Activated CD4-positive, alpha-beta T cell treated with anti-CD3 and anti-CD28 coated beads for 48 hours (primary cell): ENCODE measurements around the gene ANKRD11.
A peak's percentile ranks its signal among the peaks of the same experiment; 100 is the strongest.

Experiments
- DNase-seq: peaks from one replicate; pipeline ENCODE4 v3.0.0-alpha.2; 2020

ANKRD11 gene

DNA sequence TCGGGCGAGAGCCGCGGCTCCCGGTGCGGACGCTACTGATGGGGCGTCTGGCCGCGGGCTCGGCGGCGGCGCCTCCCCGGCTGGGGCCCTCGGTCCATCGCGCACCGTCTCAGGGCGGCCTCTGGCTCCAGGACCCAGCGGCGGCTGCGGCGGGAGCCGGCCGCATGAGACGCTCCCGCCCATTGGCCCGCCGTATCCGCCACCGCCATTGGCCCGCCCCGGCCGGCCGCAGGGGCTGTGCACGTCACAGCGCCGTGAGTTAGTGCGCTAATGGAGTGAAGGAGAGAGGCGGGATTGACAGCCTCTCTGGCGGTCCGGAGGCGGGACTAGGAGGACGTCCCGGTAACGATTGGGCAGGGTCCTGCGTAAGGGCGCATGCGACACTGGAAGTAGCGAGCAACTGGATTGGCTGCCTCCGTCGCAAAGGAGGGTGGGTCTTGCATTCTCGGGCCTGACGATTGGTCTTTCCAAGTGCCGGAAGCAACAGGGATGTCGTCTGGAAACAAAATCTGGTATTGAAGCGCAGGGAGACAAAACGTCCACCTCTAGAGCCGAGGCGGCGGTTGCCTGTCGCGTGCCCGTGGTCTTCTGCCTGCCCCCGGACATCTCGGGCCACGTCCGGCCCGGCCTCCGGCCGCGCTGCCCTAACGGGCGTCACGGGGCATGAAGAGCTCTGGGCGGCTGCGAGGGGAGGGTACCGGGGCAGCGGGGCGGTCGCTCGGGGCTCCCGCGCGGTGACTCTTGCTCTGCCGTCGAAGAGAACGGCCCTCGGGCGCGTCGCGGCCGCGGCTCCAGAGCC, at the start of gene ANKRD11:
ANKRD11 (minus strand) TSS at position 123 of the 799 bp plus-strand sequence. CDS start 173,542 bp downstream, outside the sequence.
- peak; percentile 99 for DNase-seq

DNA sequence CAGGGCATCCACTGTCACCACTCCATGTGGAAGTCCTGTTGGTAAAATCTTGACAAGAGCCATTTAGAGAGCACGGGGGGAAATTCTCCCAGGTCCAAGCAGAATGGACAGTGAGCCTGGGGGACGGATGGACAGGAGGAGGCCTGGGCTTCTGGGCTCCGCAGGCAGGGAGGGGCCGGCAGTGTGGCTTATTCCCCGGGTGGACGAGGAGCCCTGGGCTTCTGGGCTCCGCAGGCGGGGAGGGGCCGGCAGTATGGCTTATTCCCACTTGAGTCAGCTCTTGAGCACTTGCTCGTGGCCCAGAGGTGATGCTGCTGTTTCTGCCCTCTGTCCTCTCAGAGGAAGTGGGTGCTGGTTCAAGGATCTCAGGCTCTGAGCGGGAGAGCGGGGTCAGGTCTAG, 47.9 kb upstream of the ANKRD11 start:
- DNase-seq: no peak

GRCh38 chr16:89537549-89537925, 47.2 kb upstream of the ANKRD11 start:
- DNase-seq: no peak

- DNase-seq: no peak
Measured at GRCh38 chr16:89536886-89537548, 46.7 kb upstream of the ANKRD11 start.

DNA sequence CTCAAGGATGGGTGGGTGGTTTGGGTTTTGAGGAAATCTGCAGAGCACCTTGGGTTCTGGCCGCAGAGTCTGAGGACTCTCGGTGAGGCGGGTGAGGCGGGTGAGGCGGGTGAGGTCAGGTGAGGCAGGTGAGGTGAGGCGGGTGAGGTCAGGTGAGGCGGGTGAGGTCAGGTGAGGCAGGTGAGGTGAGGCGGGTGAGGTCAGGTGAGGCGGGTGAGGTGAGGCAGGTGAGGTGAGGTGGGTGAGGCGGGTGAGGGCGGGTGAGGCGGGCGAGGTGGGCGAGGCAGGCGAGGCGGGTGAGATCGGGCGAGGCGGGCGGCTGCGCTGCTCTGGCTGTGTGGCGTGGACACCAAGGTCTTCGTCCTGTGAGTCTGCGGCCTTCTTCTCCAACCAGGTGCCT, 46.0 kb upstream of the ANKRD11 start:
- no peak for DNase-seq

DNA sequence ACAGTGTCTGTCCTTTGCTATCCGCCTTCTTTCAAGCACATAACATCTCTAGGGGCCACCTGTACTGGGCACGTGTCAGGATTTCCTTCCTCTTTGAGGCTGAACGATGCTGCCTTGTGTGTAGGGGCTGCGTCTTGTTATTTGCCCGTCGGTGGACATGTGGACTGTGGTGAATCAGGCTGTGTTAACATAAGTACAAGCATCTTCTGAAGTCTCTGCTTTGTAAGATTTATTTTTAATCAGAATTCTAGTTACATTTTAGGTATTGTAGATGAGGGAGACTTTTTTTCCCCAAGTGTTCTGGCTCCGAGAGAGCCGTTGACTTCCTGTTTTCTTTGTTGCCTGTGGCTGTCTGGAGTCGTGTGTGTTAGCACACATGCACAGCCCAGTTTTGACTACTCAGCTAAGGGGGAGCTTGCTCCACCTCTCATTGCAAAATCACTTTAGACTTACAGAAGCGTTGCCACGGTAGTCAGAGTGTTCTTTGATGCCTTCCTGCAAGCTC, 43.9 kb upstream of the ANKRD11 start:
- peak; percentile 9 for DNase-seq

DNA sequence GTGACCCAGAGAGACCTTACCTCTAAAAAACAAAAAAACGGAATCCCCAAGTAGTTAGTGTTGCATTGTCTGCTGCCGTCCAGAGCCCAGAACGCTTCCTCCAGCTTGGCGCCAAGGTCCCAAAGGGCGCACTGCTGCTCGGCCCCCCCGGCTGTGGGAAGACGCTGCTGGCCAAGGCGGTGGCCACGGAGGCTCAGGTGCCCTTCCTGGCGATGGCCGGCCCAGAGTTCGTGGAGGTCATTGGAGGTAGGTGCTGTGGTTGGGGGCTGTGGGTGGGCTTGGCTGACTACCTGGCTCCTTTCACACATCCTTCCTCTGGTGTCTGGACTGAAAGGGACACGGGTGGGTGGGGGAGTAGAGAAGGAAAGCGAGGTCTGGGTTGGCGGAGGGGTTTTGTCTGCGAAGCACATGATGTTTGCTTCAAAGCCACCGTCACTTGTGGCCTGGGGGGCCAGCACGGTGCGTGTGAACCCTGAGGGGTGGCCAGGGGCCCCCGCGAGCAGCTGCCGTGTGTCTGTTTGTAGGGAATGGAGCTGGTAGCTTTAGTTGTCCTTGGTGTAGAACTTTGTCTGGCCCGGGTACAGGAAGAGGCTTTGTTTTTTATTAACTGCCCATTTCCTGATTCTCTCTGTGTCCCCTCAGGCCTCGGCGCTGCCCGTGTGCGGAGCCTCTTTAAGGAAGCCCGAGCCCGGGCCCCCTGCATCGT, 41.6 kb upstream of the ANKRD11 start:
- DNase-seq: no peak

DNA sequence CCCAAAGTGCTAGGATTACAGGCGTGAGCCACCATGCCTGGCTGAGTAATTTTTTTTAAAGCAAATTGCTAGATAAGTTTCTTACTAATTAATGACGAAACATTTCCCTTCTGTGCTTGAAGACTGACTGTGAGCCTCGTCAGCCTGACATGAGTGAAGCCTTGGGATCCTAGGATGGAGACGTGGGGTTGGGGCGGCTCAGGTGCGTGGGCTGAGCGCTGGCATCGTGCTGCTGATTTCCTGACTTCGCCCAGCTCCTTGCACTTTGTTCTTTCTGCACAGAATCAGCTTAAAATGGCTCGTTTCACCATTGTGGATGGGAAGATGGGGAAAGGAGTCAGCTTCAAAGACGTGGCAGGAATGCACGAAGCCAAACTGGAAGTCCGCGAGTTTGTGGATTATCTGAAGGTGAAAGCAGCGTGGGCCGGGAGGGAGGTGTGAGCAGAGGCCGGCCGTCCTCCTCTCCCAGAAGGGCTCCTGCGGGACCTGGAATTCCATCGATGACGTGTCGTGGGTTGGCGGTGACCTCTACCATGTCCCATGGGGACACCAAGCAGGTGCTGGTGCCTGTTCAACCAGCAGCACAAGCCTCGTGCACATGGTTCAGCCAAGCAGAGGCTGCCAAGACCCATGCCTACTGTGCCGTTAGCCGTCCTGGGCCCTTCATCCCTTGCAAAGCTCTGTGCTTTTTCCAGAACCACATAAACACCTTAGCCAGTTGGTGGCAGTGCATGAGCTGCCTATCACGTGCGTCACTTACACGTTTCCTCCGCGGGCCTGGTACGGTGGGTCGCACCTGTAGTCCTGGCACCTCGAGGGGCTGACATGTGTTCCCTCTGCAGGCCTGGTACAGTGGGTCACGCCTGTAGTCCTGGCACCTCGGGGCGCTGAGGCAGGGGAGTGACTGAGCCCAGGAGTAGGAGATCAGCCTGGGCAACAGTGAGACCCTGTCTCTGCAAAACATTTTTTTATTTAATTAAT, 40.3 kb upstream of the ANKRD11 start:
- DNase-seq: no peak

DNA sequence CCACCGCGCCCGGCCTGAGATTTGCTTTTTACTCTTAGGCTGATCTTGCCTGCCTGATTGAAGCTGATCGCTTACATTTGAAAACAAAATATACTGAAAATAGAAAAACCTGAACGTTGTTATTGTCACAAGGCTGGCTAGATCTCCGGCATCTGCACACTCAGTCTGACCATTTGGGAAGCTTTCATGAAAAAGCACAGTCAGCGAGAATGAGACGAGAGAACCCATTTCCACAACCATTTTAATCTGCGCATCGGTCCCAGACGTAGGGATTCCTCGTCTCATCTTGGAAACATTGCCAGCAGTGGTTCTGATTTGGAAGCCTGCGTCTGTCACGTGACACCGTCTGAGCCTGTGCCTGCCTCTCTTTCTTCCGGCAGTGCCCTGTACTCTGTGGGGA, 38.7 kb upstream of the ANKRD11 start:
- DNase-seq: no peak

GRCh38 chr16:89525146-89525913, 35.0 kb upstream of the ANKRD11 start:
- DNase-seq: no peak

DNA sequence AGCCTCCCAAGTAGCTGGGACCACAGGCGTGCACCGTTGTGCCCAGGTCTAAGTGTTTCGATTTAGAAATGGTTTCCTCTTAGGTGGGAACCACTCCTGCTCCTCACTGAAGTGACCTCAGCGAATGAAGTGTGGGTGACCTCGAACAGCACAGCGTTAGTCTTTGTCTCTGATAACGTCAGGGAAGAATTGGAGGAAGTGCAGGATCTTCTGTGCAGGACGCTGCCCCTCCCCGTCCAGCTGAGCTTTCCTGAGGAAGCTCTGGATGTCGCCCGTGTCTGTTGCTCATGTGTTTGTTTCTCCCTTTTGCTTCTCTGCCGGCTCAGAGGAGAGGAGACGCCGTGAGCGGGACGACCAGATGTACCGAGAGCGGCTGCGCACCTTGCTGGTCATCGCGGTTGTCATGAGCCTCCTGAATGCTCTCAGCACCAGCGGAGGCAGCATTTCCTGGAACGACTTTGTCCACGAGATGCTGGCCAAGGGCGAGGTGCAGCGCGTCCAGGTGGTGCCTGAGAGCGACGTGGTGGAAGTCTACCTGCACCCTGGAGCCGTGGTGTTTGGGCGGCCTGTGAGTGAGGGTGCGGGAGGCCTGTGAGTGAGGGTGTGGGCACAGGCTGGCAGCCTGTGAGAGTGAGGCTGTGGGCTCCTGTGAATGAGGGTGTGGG, 33.5 kb upstream of the ANKRD11 start:
- DNase-seq: no peak

DNA sequence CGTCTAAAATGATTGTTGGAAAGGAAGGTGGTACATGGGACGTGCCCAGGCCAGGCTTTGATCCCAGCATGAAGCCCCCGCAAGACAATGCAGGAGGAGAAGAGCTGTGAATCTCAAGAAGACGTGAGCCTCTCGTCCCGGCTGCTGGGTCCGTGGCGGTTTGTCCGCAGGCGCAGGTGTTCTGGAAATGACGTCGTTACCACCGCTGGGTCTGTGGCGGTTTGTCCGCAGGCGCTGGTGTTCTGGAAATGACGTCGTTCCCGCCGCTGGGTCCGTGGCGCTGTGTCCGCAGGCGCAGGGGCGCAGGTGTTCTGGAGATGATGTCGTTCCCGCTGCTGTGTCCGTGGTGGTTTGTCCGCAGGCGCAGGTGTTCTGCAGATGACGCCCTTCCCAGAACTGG, 31.9 kb upstream of the ANKRD11 start:
- DNase-seq: no peak

DNA sequence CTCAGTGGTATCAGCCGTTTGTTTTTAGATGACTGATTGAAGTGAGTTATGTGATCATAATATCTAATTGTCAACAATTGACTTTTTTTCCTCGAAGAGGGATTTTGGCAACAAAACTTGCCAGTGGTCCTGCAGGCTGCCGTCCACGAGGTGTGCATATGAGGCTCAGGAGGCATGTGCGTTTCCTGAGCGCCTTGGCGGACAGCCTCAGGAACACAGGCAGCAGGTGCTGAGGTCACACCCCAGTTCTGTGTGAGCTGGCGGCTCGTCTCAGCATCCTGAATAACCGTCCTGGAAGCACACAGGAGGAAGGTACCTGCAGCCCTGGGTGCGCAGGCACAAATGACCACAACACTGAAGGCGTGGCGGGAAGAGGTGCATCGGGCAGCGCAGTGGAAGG, 29.5 kb upstream of the ANKRD11 start:
- DNase-seq: no peak

GRCh38 chr16:89517128-89517527, 26.8 kb upstream of the ANKRD11 start:
- no peak for DNase-seq

DNA sequence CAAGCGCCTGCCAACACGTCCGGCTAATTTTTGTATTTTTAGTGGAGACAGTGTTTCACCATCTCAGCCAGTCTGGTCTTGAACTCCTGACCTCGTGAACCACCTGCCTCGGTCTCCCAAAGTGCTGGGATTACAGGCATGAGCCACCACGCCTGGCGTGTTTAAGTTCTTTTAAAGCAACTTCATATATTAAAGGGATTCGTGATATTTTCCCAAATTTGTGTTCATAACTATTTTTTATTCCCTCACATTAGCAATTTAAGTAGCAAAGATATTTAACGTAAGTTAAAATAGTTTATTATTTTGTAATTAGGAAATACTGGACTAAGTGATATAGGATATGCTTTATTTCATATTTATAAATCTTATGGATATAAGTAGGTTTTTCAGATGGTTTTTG, 22.1 kb upstream of the ANKRD11 start:
- no peak for DNase-seq

- no peak for DNase-seq
Measured at GRCh38 chr16:89511374-89511773, 21.0 kb upstream of the ANKRD11 start.

DNA sequence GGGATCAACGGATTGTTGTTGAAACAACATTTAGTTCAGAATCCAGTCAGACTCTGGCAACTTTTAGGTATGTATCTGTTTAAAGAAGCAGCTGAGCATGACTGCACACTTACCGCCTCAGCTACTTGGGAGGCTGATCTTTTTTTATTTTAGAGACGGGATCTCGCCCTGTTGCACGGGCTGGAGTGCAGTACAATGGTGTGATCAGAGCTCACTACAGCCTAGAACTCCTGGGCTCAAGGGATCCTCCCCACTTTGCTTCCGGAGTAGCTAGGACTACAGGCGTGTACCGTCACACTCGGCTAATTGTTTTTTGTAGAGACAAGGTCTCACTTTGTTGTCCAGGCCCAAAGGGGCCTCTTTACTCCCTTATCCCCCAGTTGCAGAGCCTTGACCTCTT, 20.2 kb upstream of the ANKRD11 start:
- no peak for DNase-seq

- peak; percentile 91 for DNase-seq
Measured at GRCh38 chr16:89507834-89508590, 17.7 kb upstream of the ANKRD11 start, which contains the start of gene SPG7. Gene SPG7 (plus strand): TSS chr16:89508403. CDS start chr16:89508418, 15 bp downstream.

DNA sequence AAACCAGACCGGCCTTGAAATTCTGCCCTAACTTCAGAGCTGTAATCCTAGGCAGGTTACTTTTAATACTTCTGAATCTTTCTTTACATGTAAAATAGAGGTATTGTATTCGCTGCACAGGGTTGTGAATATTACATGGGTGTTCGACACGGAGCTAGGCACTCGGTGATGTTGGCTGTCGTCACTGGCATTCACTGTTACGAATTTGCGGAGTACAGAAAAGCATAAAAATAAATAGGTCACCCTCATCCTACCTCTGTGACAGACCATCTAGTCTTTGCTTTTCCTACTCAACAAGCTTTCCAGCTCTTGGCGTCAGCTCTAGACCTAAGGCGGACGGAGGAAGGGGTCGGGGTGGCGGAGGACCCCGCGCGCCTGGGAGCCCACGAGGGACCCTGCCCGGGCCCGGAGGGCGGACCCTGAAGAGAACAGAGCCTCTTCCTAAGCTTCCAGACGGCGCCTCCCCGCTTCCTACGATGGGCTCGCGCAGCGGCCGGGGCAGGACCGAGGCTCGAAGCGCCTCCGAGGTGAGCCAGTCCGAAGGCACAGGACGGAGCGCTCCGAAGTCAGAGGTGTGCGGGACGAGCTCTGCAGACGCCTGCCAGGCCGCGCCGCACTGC, 17.0 kb upstream of the ANKRD11 start:
- no peak for DNase-seq

DNA sequence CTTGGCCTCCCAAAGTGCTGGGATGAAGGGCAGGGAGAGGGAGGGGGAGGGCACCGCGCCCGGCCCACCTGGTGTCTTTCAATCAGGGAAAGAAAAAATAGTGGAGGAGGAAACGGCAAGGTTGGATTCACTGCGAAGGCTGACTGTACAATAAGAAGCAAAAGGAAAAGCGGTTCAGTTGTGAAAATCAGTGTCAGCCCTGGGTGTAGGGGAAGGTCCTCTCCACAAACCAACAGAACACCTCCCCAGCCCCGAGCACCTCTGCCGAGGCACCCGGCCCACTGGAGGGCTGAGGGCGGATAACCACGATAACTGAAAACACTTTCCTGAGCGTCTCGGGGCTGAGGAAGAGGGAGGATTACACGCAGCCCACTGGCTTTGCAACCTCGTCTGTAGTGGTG, 16.4 kb upstream of the ANKRD11 start:
- peak; percentile 34 for DNase-seq
